Measurements from ENCODE around the gene ACOT13. TPM values are rescaled to one million over a fixed set of nuclear protein-coding genes. Genes with fewer than 3 reads are reported as not detected.

Gene ACOT13
- total and polyA plus RNA-seq, 2 of the 4 experiments (the other 2 are of a cell fraction), result 3.6 to 25.7 TPM

- in situ Hi-C loops (cut with MboI; ENCODE audit: low sequenced_read_pairs), result no loop called here
- Histone ChIP-seq H3K79me1 (ENCODE audit: low read depth in 1 of 2, low read length in 2 of 2) (no peaks in the 10 kb centered on the region), H2AK5ac (ENCODE audit: low read depth, low read length) (no peak overlapping the region), H3K9me1 (ENCODE audit: insufficient read depth, low read length) (no peaks in the 10 kb centered on the region), H4K8ac (ENCODE audit: low read depth in 2 of 2, low read length in 2 of 2) (no peak overlapping the region), H3K36me3 (ENCODE audit: control insufficient read depth, insufficient read depth, low read length) (no peaks in the 10 kb centered on the region), H4K91ac (ENCODE audit: insufficient read depth, low read depth, low read length) (no peak overlapping the region), H4K20me1 (ENCODE audit: insufficient read depth, low read length) (no peaks in the 10 kb centered on the region), H2BK20ac (ENCODE audit: low read depth, low read length) (no peak overlapping the region), H3K56ac (ENCODE audit: extremely low read depth, insufficient read depth, low read length) (no peak overlapping the region), H3K9me3 (ENCODE audit: control insufficient read depth, insufficient read depth, low read length) (no peaks in the 10 kb centered on the region), H4K5ac (ENCODE audit: low read depth, low read length) (no peak overlapping the region), H3K27ac (ENCODE audit: insufficient read depth, low read length) (no peak overlapping the region), H3K9ac (ENCODE audit: low read depth, low read length) (no peak overlapping the region), H2BK15ac (ENCODE audit: low read depth, low read length) (no peak overlapping the region), H3K4me2 (ENCODE audit: low read depth, low read length) (no peak overlapping the region), H3K23ac (ENCODE audit: low read depth, low read length) (no peak overlapping the region), H3K14ac (replicated peaks; ENCODE audit: low read depth, low read length) (no peak overlapping the region), H3K4me1 (ENCODE audit: control insufficient read depth, insufficient read depth, low read length) (no peaks in the 10 kb centered on the region), H3K4ac (ENCODE audit: low read depth, low read length) (no peak overlapping the region), H2BK5ac (ENCODE audit: low read depth, low read length, poor library complexity, severe bottlenecking) (no peak overlapping the region), H2AK9ac (replicated peaks; ENCODE audit: low read depth, low read length, poor library complexity) (no peak overlapping the region), H2BK120ac (ENCODE audit: low read depth, low read length) (no peak overlapping the region), H3K18ac (ENCODE audit: low read depth, low read length) (no peak overlapping the region), H2AFZ (replicated peaks; ENCODE audit: low read length, poor library complexity) (no peak overlapping the region), H3K27me3 (ENCODE audit: control insufficient read depth, insufficient read depth, low read length) (peaks cover 1% of the 10 kb centered on the region), H3K4me3 (ENCODE audit: insufficient read depth, low read depth, low read length) (no peak overlapping the region)
- dilution Hi-C loops (cut with HindIII; ENCODE audit: low sequenced_read_pairs, unreplicated experiment), result no loop called here
- POLR2A ChIA-PET (ENCODE audit: unreplicated experiment), result no interaction called here
- no CpG with 5 or more reads among the region's 5 CpGs for WGBS, 2 experiments (ENCODE audit: extremely low coverage in 2 of 2, insufficient read length in 1 of 2)
- no peak for TF ChIP-seq MAZ (IDR thresholded peaks at IDR 0.05; ENCODE audit: borderline replicate concordance, low read depth, low read length)
- no peak for TF ChIP-seq USF2 (IDR thresholded peaks at IDR 0.05; ENCODE audit: low read depth, low read length)
- TF ChIP-seq NFE2L2 (IDR thresholded peaks at IDR 0.05; ENCODE audit: low read depth, low read length), result no peak
- no peak for TF ChIP-seq CTCF (conservative IDR thresholded peaks at IDR 0.05; ENCODE audit: low read depth, low read length)
- TF ChIP-seq POLR2A (IDR thresholded peaks at IDR 0.05; ENCODE audit: low read depth, low read length), result no peak
- TF ChIP-seq CEBPB (IDR thresholded peaks at IDR 0.05; ENCODE audit: low read depth, low read length), result no peak
- TF ChIP-seq MAFK (IDR thresholded peaks at IDR 0.05; ENCODE audit: low read depth, low read length), result no peak
- no peak for TF ChIP-seq ELK1 (IDR thresholded peaks at IDR 0.05; ENCODE audit: borderline replicate concordance, low read depth, low read length)
- TF ChIP-seq MXI1 (IDR thresholded peaks at IDR 0.05; ENCODE audit: borderline replicate concordance, low read depth, low read length), result no peak
- BruUV-seq (replicated peaks), result no TSS peak
- intact Hi-C loops (cut with micrococcal nuclease), result no loop called here
- DNase-seq, result no peak
- ATAC-seq (ENCODE audit: low read depth), result no peak
- CTCF ChIA-PET, result no interaction called here
Measured at GRCh38 chr6:24630856-24631505, 35.9 kb upstream of the ACOT13 start.
